ENCODE measurements around the gene TJP1. TPM values are rescaled to one million over a fixed set of nuclear protein-coding genes. Genes with fewer than 3 reads are reported as not detected.
"Not testable (repeated sequence)": the region's sequence is repeated elsewhere in the genome, so short reads cannot be mapped to it uniquely, and the experiment has no call there.

The TJP1 gene
- total RNA-seq, 1 donor from 2014 or later: 0.44 TPM

GRCh38 chr15:29675791-29676301 lies 146.4 kb downstream of the TJP1 start:
- H3K36me3 Mint-ChIP-seq (ENCODE audit: low read depth): no peaks in the 10 kb centered on the region
- ChIA-PET POLR2A (no interaction called here), CTCF (no interaction called here)
- ATAC-seq (ENCODE audit: low read depth) (no peak), DNase-seq (no peak)
- no peak overlapping the region for H3K27ac Mint-ChIP-seq
- H3K27me3 Mint-ChIP-seq: peaks cover 33% of the 10 kb centered on the region
- intact Hi-C loops (cut with micrococcal nuclease): no loop called here
- no peaks in the 10 kb centered on the region for H3K9me3 Mint-ChIP-seq
- no peaks in the 10 kb centered on the region for H3K4me1 Mint-ChIP-seq
- no peak for TF ChIP-seq CTCF (IDR thresholded peaks at IDR 0.05)
- no peak overlapping the region for H3K4me3 Mint-ChIP-seq

- intact Hi-C loops (cut with micrococcal nuclease): no loop called here
- Mint-ChIP-seq H3K36me3 (ENCODE audit: low read depth) (no peaks in the 10 kb centered on the region), H3K4me1 (no peaks in the 10 kb centered on the region), H3K27me3 (peaks cover 33% of the 10 kb centered on the region), H3K4me3 (no peak overlapping the region), H3K27ac (no peak overlapping the region), H3K9me3 (no peaks in the 10 kb centered on the region)
- ChIA-PET POLR2A (no interaction called here), CTCF (no interaction called here)
- TF ChIP-seq CTCF (IDR thresholded peaks at IDR 0.05): no peak
- DNase-seq: no peak
- no peak for ATAC-seq (ENCODE audit: low read depth)
Observed at GRCh38 chr15:29674661-29675533, 147.4 kb downstream of the TJP1 start.

GRCh38 chr15:29672923-29673809 lies 149.1 kb downstream of the TJP1 start:
- Mint-ChIP-seq H3K27ac (no peak overlapping the region), H3K27me3 (peaks cover 35% of the 10 kb centered on the region), H3K36me3 (ENCODE audit: low read depth) (no peaks in the 10 kb centered on the region), H3K4me3 (no peak overlapping the region), H3K9me3 (no peaks in the 10 kb centered on the region), H3K4me1 (no peaks in the 10 kb centered on the region)
- ChIA-PET CTCF (no interaction called here), POLR2A (no interaction called here)
- intact Hi-C loops (cut with micrococcal nuclease): no loop called here
- no peak for ATAC-seq (ENCODE audit: low read depth)
- no peak for DNase-seq
- TF ChIP-seq CTCF (IDR thresholded peaks at IDR 0.05): no peak

- Mint-ChIP-seq H3K4me1 (no peaks in the 10 kb centered on the region), H3K36me3 (ENCODE audit: low read depth) (no peaks in the 10 kb centered on the region), H3K27me3 (peaks cover 32% of the 10 kb centered on the region), H3K4me3 (no peak overlapping the region), H3K9me3 (no peaks in the 10 kb centered on the region), H3K27ac (no peak overlapping the region)
- intact Hi-C loops (cut with micrococcal nuclease): no loop called here
- DNase-seq (no peak), ATAC-seq (ENCODE audit: low read depth) (no peak)
- POLR2A ChIA-PET: no interaction called here
- CTCF ChIA-PET: no interaction called here
- no peak for TF ChIP-seq CTCF (IDR thresholded peaks at IDR 0.05)
Observed at GRCh38 chr15:29672446-29672845, 149.8 kb downstream of the TJP1 start.

- CTCF ChIA-PET; DNase-seq; POLR2A ChIA-PET; H3K9me3 Mint-ChIP-seq; H3K27ac Mint-ChIP-seq; H3K36me3 Mint-ChIP-seq (ENCODE audit: low read depth); H3K4me3 Mint-ChIP-seq; H3K4me1 Mint-ChIP-seq; ATAC-seq (ENCODE audit: low read depth); intact Hi-C loops (cut with micrococcal nuclease): not testable (repeated sequence)
- peaks cover 28% of the 10 kb centered on the region for H3K27me3 Mint-ChIP-seq
Observed at GRCh38 chr15:29672046-29672445, 150.2 kb downstream of the TJP1 start.

Measured in activated B cell treated with CpG ODN at 0.5 μM for 24 hours (primary cell).